Peyer's patch (tissue), 4 donors: ENCODE measurements around the gene SNUPN.

Experiments
- POLR2A ChIP-seq, 2 donors: fragments of 450-650 bp; IDR thresholded peaks; one replicate each; pipeline ENCODE4 v1.5.1; 2017; ENCODE audit warnings: antibody characterized with exemption in 2 of 2, mild to moderate bottlenecking in 2 of 2, moderate library complexity in 2 of 2
- TF ChIP-seq, protein P1 (sequence below), 6 experiments: fragments of 450-650 bp in 4 of 6; fragments of 200-600 bp in 2 of 6; sonication (generic) in 1 of 6; IDR thresholded peaks; one replicate each; pipeline ENCODE4 v1.5.1; 2017 to 2019; ENCODE audit warnings: antibody characterized with exemption in 6 of 6, mild to moderate bottlenecking in 3 of 6, moderate library complexity in 1 of 6

DNA sequence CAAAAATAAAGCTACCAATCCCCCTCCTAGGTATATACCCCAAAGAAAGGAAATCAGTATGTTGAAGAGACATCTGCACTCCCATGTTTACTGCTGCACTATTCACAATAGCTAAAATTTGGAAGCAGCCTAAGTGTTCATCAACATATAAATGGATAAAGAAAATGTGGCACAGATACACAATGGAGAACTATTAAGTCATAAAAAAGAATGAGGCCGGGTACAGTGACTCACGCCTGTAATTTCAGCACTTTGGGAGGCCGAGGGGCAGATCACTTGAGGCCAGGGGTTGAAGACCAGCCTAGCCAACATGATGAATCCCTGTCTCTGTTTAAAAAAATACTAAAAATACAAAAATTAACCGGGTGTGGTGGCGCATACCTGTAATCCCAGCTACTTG lies 36.5 kb downstream of the SNUPN start:
- TF ChIP-seq POLR2A (IDR thresholded peaks at IDR 0.05): no peak
- TF ChIP-seq, protein P1, sequence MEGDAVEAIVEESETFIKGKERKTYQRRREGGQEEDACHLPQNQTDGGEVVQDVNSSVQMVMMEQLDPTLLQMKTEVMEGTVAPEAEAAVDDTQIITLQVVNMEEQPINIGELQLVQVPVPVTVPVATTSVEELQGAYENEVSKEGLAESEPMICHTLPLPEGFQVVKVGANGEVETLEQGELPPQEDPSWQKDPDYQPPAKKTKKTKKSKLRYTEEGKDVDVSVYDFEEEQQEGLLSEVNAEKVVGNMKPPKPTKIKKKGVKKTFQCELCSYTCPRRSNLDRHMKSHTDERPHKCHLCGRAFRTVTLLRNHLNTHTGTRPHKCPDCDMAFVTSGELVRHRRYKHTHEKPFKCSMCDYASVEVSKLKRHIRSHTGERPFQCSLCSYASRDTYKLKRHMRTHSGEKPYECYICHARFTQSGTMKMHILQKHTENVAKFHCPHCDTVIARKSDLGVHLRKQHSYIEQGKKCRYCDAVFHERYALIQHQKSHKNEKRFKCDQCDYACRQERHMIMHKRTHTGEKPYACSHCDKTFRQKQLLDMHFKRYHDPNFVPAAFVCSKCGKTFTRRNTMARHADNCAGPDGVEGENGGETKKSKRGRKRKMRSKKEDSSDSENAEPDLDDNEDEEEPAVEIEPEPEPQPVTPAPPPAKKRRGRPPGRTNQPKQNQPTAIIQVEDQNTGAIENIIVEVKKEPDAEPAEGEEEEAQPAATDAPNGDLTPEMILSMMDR (IDR thresholded peaks at IDR 0.05): no peak
